BLaER1 (cell line): ENCODE results near the gene PALM.

Experiments
- H3K27ac ChIP-seq: shearing (Covaris generic); formaldehyde crosslinking; 2 replicates; pipeline ENCODE4 v1.8.1; 2022
- H3K27me3 ChIP-seq: shearing (Covaris generic); formaldehyde crosslinking; 2 replicates; pipeline ENCODE4 v1.8.1; 2022
- H3K36me3 ChIP-seq: shearing (Covaris generic); formaldehyde crosslinking; 2 replicates; pipeline ENCODE4 v1.8.1; 2022
- H3K4me1 ChIP-seq: shearing (Covaris generic); formaldehyde crosslinking; 2 replicates; pipeline ENCODE4 v1.8.1; 2022
- H3K4me2 ChIP-seq: shearing (Covaris generic); formaldehyde crosslinking; 2 replicates; pipeline ENCODE4 v1.8.1; 2022
- H3K4me3 ChIP-seq: shearing (Covaris generic); formaldehyde crosslinking; 2 replicates; pipeline ENCODE4 v1.8.1; 2022
- H3K9ac ChIP-seq: shearing (Covaris generic); formaldehyde crosslinking; 2 replicates; pipeline ENCODE4 v1.8.1; 2022
- H3K9me3 ChIP-seq: shearing (Covaris generic); formaldehyde crosslinking; 2 replicates; pipeline ENCODE4 v1.8.1; 2022
- H4K20me1 ChIP-seq: shearing (Covaris generic); formaldehyde crosslinking; 2 replicates; pipeline ENCODE4 v1.8.1; 2022
- Cebpa-rat ChIP-seq: shearing (Covaris generic); IDR thresholded peaks from 2 replicates; pipeline ENCODE4 v1.8.1; 2022

Gene PALM

GRCh38 chr19:680287-681028 lies 28.3 kb upstream of the PALM start:
- peak overlapping the region; percentile 86 for H3K4me3 ChIP-seq
- H3K36me3 ChIP-seq: no peaks in the 10 kb centered on the region
- H3K27me3 ChIP-seq: peaks cover 39% of the 10 kb centered on the region
- no peaks in the 10 kb centered on the region for H3K9me3 ChIP-seq
- peaks cover 38% of the 10 kb centered on the region for H3K4me1 ChIP-seq
- H4K20me1 ChIP-seq: peaks cover 27% of the 10 kb centered on the region
- no peak for TF ChIP-seq Cebpa-rat
- peak overlapping the region; percentile 90 for H3K9ac ChIP-seq
- H3K27ac ChIP-seq: peak overlapping the region; percentile 95
- H3K4me2 ChIP-seq: peak overlapping the region; percentile 97

- no peaks in the 10 kb centered on the region for H3K36me3 ChIP-seq
- H3K4me2 ChIP-seq: peak overlapping the region; percentile 76
- no peaks in the 10 kb centered on the region for H3K9me3 ChIP-seq
- TF ChIP-seq Cebpa-rat: no peak
- peak overlapping the region; percentile 64 for H3K4me3 ChIP-seq
- H3K27ac ChIP-seq: peak overlapping the region; percentile 72
- peaks cover 42% of the 10 kb centered on the region for H3K4me1 ChIP-seq
- peaks cover 30% of the 10 kb centered on the region for H3K27me3 ChIP-seq
- peaks cover 22% of the 10 kb centered on the region for H4K20me1 ChIP-seq
- peak overlapping the region; percentile 66; the same call in 1 of the 2 replicates for H3K9ac ChIP-seq
These were observed 27.4 kb upstream of the PALM start for GRCh38 chr19:681029-682019.

GRCh38 chr19:682678-683320 lies 25.9 kb upstream of the PALM start:
- Histone ChIP-seq H3K9ac (no peak overlapping the region), H3K36me3 (no peaks in the 10 kb centered on the region), H3K4me1 (peaks cover 35% of the 10 kb centered on the region), H3K27me3 (peaks cover 16% of the 10 kb centered on the region), H3K4me2 (no peak overlapping the region), H3K4me3 (no peak overlapping the region), H3K9me3 (no peaks in the 10 kb centered on the region), H4K20me1 (peaks cover 19% of the 10 kb centered on the region), H3K27ac (no peak overlapping the region; the same call in 1 of the 2 replicates)
- no peak for TF ChIP-seq Cebpa-rat

GRCh38 chr19:685454-685931 lies 23.2 kb upstream of the PALM start:
- Histone ChIP-seq H3K9me3 (peaks cover 7% of the 10 kb centered on the region; the same call in 1 of the 2 replicates), H3K27ac (no peak overlapping the region), H3K9ac (no peak overlapping the region), H3K36me3 (no peaks in the 10 kb centered on the region), H4K20me1 (no peaks in the 10 kb centered on the region), H3K4me1 (peaks cover 19% of the 10 kb centered on the region), H3K4me2 (peak overlapping the region; percentile 66), H3K27me3 (no peaks in the 10 kb centered on the region), H3K4me3 (no peak overlapping the region)
- no peak for TF ChIP-seq Cebpa-rat

- no peaks in the 10 kb centered on the region for H3K27me3 ChIP-seq
- H3K27ac ChIP-seq: no peak overlapping the region
- no peak overlapping the region for H3K4me2 ChIP-seq
- H3K9me3 ChIP-seq: peaks cover 7% of the 10 kb centered on the region; the same call in 1 of the 2 replicates
- H4K20me1 ChIP-seq: no peaks in the 10 kb centered on the region
- peaks cover 11% of the 10 kb centered on the region for H3K4me1 ChIP-seq
- TF ChIP-seq Cebpa-rat: no peak
- H3K4me3 ChIP-seq: no peak overlapping the region
- H3K36me3 ChIP-seq: no peaks in the 10 kb centered on the region
- no peak overlapping the region for H3K9ac ChIP-seq
These were observed 22.0 kb upstream of the PALM start for GRCh38 chr19:686589-687297.

- Histone ChIP-seq H3K36me3 (no peaks in the 10 kb centered on the region), H3K9me3 (peaks cover 7% of the 10 kb centered on the region; the same call in 1 of the 2 replicates), H3K4me2 (no peak overlapping the region), H3K4me1 (peaks cover 15% of the 10 kb centered on the region), H3K27ac (no peak overlapping the region), H3K27me3 (no peaks in the 10 kb centered on the region), H3K4me3 (no peak overlapping the region), H4K20me1 (no peaks in the 10 kb centered on the region), H3K9ac (no peak overlapping the region)
- TF ChIP-seq Cebpa-rat: no peak
These were observed 21.1 kb upstream of the PALM start for GRCh38 chr19:687569-688166.

- Histone ChIP-seq H3K9ac (no peak overlapping the region), H3K4me1 (peaks cover 20% of the 10 kb centered on the region), H3K9me3 (peaks cover 7% of the 10 kb centered on the region; the same call in 1 of the 2 replicates), H3K4me3 (no peak overlapping the region), H3K4me2 (no peak overlapping the region), H3K27me3 (no peaks in the 10 kb centered on the region), H4K20me1 (no peaks in the 10 kb centered on the region), H3K27ac (no peak overlapping the region), H3K36me3 (no peaks in the 10 kb centered on the region)
- no peak for TF ChIP-seq Cebpa-rat
These were observed 20.5 kb upstream of the PALM start for GRCh38 chr19:688214-688613.

- no peak overlapping the region for H3K9ac ChIP-seq
- H3K27ac ChIP-seq: no peak overlapping the region
- peaks cover 28% of the 10 kb centered on the region for H3K4me1 ChIP-seq
- H3K36me3 ChIP-seq: no peaks in the 10 kb centered on the region
- TF ChIP-seq Cebpa-rat: no peak
- no peak overlapping the region for H3K4me3 ChIP-seq
- H4K20me1 ChIP-seq: no peaks in the 10 kb centered on the region
- no peaks in the 10 kb centered on the region for H3K27me3 ChIP-seq
- H3K4me2 ChIP-seq: no peak overlapping the region
- H3K9me3 ChIP-seq: peaks cover 7% of the 10 kb centered on the region; the same call in 1 of the 2 replicates
These were observed 19.7 kb upstream of the PALM start for GRCh38 chr19:688992-689391.
